Mononuclear cell (primary cell): ENCODE data around the gene UBN1. TPM values are rescaled to one million over a fixed set of nuclear protein-coding genes. Genes with fewer than 3 reads are reported as not detected.
A peak's percentile ranks its signal among the peaks of the same experiment; 100 is the strongest.

Source experiments
- H3K27me3 ChIP-seq: 2 replicates; pipeline ENCODE4 v1.6.0; 2011; ENCODE audit warnings: low read length, control low read depth; ENCODE audit not compliant: insufficient read depth
- H3K4me1 ChIP-seq: 2 replicates; pipeline ENCODE4 v1.5.1; 2011; ENCODE audit warnings: mild to moderate bottlenecking, low read length, control low read depth; ENCODE audit not compliant: insufficient read depth
- H3K4me3 ChIP-seq: 2 replicates; pipeline ENCODE4 v1.5.1; 2011; ENCODE audit warnings: mild to moderate bottlenecking, low read length, moderate library complexity
- H3K9me3 ChIP-seq: 2 replicates; pipeline ENCODE4 v1.5.1; 2011; ENCODE audit warnings: low read depth, mild to moderate bottlenecking, control low read depth, low read length
- total RNA-seq: library from RNA; depleted of rRNA; stranded (reverse); fragments of >200 nt; gene quantifications from one replicate; pipeline ENCODE4 v1.2.3, GENCODE V29; 2012

UBN1 gene
- total RNA-seq = 47.1 TPM

DNA sequence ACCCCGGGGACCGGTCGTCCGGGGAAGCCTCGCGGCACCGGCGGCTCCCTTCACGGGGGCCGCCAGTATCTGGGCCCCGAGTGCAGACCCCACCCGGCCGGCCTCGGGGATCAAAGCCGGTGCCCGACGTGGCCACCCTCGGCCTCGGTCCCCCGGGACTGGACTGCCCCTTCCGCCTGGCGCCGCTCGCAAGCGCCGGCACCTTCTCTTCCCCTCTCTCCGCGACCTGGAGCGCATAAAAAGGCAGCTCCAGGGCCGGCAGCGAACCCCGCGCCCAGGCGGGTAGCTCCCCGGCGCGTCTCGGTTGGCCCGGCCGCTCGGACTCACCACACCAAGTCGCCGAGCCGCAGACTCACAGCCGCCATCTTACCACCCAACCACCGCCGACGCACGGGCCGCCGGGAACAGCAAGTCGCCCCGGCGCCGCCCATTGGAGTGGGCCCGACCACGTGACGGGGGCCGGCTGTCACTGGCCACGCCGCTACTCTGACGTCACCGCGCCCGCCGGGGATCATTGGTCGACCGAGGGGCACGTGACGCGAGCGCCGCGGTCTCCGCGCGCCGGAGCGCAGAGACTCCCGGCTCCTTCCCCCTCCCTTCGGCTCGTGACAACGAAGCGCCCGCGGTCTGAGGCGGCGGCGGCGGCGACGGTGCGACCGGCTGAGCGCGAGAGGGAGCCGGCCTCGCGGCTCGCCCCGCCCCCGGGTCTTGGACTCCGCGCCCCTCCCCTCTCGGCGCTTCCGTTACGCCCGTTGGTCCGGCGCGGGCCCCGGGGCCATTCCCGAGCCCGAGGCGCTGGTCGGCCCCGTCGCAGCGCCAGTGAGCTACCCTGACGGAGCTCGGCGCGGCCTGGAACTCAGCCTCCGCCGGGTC is at the start of gene UBN1, which contains the start of gene GLYR1:
TSS of gene UBN1 (plus strand) at position 581 of the 873 bp plus-strand sequence. CDS start 5,437 bp downstream, outside the sequence.
TSS of gene GLYR1 (minus strand) at position 388 of the 873 bp plus-strand sequence. CDS start at position 365, 23 bp downstream.
- no peaks in the 10 kb centered on the region for H3K9me3 ChIP-seq
- H3K4me3 ChIP-seq = peak within 1 kb of the TSS; percentile 91
- no peaks in the 10 kb centered on the region for H3K27me3 ChIP-seq
- H3K4me1 ChIP-seq = peaks cover 49% of the 10 kb centered on the region

GRCh38 chr16:4797805-4798252 is 49.5 kb upstream of the UBN1 start:
- peaks cover 21% of the 10 kb centered on the region for H3K4me1 ChIP-seq
- H3K27me3 ChIP-seq = no peaks in the 10 kb centered on the region
- H3K4me3 ChIP-seq = no peak overlapping the region
- H3K9me3 ChIP-seq = no peaks in the 10 kb centered on the region

GRCh38 chr16:4798456-4798855 is 48.8 kb upstream of the UBN1 start:
- H3K4me3 ChIP-seq = no peak overlapping the region
- peaks cover 23% of the 10 kb centered on the region for H3K4me1 ChIP-seq
- H3K27me3 ChIP-seq = no peaks in the 10 kb centered on the region
- H3K9me3 ChIP-seq = no peaks in the 10 kb centered on the region

- Histone ChIP-seq H3K4me3 (no peak overlapping the region), H3K9me3 (no peaks in the 10 kb centered on the region), H3K27me3 (no peaks in the 10 kb centered on the region), H3K4me1 (peaks cover 31% of the 10 kb centered on the region)
Measured at GRCh38 chr16:4799171-4799855, 48.0 kb upstream of the UBN1 start.

- Histone ChIP-seq H3K4me3 (no peak overlapping the region), H3K9me3 (no peaks in the 10 kb centered on the region), H3K27me3 (no peaks in the 10 kb centered on the region), H3K4me1 (peaks cover 34% of the 10 kb centered on the region)
Measured at GRCh38 chr16:4800290-4801041, 46.8 kb upstream of the UBN1 start.

- peak overlapping the region; percentile 70 for H3K4me3 ChIP-seq
- H3K27me3 ChIP-seq = no peaks in the 10 kb centered on the region
- no peaks in the 10 kb centered on the region for H3K9me3 ChIP-seq
- peaks cover 34% of the 10 kb centered on the region for H3K4me1 ChIP-seq
Measured at GRCh38 chr16:4801051-4801961, 46.0 kb upstream of the UBN1 start.

- H3K4me1 ChIP-seq = peaks cover 34% of the 10 kb centered on the region
- H3K27me3 ChIP-seq = no peaks in the 10 kb centered on the region
- peak within 1 kb of the TSS; percentile 70 for H3K4me3 ChIP-seq
- H3K9me3 ChIP-seq = no peaks in the 10 kb centered on the region
Measured at GRCh38 chr16:4801962-4802658, 45.2 kb upstream of the UBN1 start, which contains the start of gene ROGDI. Gene ROGDI, minus strand, starts transcription at chr16:4802633. Its CDS starts 62 bp downstream, at chr16:4802571.

DNA sequence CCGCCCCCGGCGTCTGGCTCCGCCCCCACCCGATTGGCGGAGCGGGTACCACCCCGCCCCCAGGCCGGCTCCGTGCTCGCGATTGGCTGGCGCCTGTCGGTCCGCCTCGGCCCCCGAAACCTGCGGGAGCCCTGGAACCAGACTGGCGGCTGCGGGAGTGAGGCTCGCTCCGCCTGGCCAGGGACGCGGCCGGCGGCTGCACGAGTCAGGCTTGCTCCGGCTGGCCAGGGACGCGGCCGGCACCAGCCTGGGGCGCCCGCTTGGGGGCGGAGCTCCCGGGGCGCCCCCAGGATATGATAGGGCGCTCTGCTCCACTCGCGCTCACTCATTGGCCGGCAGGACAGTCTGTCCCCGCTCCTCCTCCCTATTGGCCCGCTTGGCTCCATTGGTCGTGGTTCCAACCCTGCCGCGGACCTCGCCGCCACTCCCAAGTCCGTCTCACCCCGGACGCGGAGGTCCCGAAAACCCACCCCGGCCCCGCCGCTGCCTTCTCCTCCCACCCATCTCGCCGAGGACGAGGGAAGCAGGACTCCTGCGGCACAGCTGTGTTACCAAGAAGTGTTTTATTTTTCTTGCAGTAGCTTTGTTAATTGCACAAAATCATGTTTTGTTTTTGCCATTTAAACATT is 44.5 kb upstream of the UBN1 start:
- peaks cover 34% of the 10 kb centered on the region for H3K4me1 ChIP-seq
- no peaks in the 10 kb centered on the region for H3K27me3 ChIP-seq
- no peaks in the 10 kb centered on the region for H3K9me3 ChIP-seq
- H3K4me3 ChIP-seq = peak overlapping the region; percentile 70

DNA sequence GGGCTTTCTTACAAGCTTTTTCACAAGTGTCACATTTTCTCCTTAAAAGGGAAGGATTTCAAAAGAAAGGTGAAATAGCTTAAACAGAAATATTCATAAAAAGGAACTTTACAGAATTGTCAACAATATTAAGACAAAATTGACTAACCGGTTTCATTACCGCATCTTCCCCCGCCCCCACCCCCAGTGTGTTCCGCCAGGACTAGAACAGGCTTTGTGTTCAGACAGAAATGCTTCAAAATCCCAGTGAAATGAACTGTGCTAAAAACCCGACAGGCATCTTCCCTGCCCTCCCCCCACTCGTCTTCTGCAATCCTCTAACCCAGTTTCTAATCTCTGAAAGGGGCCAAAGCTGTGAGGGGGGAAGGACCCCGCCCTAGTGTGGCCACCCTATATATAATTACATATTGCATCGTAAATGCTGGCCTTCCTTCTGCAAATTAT is 43.9 kb upstream of the UBN1 start:
- no peak overlapping the region for H3K4me3 ChIP-seq
- no peaks in the 10 kb centered on the region for H3K27me3 ChIP-seq
- peaks cover 34% of the 10 kb centered on the region for H3K4me1 ChIP-seq
- no peaks in the 10 kb centered on the region for H3K9me3 ChIP-seq

- H3K4me1 ChIP-seq = peaks cover 34% of the 10 kb centered on the region
- no peaks in the 10 kb centered on the region for H3K9me3 ChIP-seq
- H3K27me3 ChIP-seq = no peaks in the 10 kb centered on the region
- H3K4me3 ChIP-seq = no peak overlapping the region
Measured at GRCh38 chr16:4803898-4804762, 43.2 kb upstream of the UBN1 start.

DNA sequence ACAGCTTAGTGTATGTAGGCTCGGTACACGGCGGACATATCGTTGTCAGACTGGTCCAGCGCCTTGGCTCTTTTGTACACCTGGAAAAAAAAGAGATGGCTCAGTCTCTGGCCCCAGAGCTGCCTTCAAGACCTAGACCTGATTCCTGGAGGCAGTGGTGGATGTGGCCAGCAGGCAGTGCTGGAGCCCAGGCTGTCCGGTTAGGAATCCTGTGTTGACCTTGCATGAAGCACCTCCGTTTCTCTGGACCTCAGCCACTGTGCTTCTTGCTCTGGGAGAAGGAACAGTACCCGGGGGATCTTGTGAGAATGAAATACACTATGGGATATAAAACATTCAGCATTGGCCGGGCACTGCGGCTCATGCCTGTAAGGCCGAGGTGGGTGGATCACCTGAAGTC is 42.0 kb upstream of the UBN1 start:
- Histone ChIP-seq H3K27me3 (no peaks in the 10 kb centered on the region), H3K4me3 (no peak overlapping the region), H3K9me3 (no peaks in the 10 kb centered on the region), H3K4me1 (peaks cover 32% of the 10 kb centered on the region)

- H3K27me3 ChIP-seq = no peaks in the 10 kb centered on the region
- peaks cover 21% of the 10 kb centered on the region for H3K4me1 ChIP-seq
- H3K9me3 ChIP-seq = no peaks in the 10 kb centered on the region
- no peak overlapping the region for H3K4me3 ChIP-seq
Measured at GRCh38 chr16:4806280-4806679, 41.0 kb upstream of the UBN1 start.
